ENCODE measurements around the gene MMP15.

GRCh38 chr16:58087209-58087913 lies 61.8 kb downstream of the MMP15 start:
- no peak for TF ChIP-seq POLR2A (IDR thresholded peaks at IDR 0.05; ENCODE audit: low read depth, low read length)
- TF ChIP-seq POLR2AphosphoS5 (IDR thresholded peaks at IDR 0.05; ENCODE audit: low read depth, low read length): no peak

Measured in GM12892 (cell line).